ENCODE results near the gene RNU6-9. TPM values are rescaled to one million over a fixed set of nuclear protein-coding genes. Genes with fewer than 3 reads are reported as not detected.

The RNU6-9 gene
- total and polyA plus RNA-seq, 12 donors: not detected

DNA sequence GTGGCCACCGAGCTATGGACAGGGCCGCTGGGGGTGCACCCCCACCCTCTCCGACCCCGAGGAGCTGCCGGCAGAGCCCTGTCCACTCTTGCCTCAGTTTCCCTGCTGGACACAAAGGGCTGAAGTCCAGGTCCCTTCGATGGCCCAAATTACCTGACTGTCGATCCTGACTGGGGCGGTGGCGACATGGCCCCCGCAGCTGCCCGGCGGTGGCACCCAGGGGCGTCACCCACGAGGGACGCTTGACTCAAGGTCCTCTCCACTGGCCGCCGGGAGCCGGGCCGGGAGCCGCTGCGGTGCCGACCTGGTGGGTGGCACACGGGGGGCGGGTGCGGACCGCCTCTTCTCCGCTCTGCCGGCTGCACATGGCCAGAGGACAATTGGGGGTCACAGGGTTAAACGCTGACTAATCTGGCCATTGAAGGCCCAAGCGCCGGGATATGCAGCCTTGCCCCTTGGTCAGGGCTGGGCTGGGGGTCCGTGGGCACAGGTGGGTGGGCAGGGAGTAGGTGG lies 48.9 kb downstream of the RNU6-9 start:
- ATAC-seq (no peak), DNase-seq (no peak)
- H3K36me3 ChIP-seq: peaks cover 0 to 18% (median 0%) of the 10 kb centered on the region in 9 donors
- intact Hi-C loops (cut with DNase I): no loop called here
- TF ChIP-seq, protein P1, sequence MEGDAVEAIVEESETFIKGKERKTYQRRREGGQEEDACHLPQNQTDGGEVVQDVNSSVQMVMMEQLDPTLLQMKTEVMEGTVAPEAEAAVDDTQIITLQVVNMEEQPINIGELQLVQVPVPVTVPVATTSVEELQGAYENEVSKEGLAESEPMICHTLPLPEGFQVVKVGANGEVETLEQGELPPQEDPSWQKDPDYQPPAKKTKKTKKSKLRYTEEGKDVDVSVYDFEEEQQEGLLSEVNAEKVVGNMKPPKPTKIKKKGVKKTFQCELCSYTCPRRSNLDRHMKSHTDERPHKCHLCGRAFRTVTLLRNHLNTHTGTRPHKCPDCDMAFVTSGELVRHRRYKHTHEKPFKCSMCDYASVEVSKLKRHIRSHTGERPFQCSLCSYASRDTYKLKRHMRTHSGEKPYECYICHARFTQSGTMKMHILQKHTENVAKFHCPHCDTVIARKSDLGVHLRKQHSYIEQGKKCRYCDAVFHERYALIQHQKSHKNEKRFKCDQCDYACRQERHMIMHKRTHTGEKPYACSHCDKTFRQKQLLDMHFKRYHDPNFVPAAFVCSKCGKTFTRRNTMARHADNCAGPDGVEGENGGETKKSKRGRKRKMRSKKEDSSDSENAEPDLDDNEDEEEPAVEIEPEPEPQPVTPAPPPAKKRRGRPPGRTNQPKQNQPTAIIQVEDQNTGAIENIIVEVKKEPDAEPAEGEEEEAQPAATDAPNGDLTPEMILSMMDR (IDR thresholded peaks at IDR 0.05): no peak
- H3K4me1 ChIP-seq: peaks cover 0 to 23% (median 4%) of the 10 kb centered on the region in 9 donors
- peaks cover 0 to 4% (median 0%) of the 10 kb centered on the region in 11 donors for H3K9me3 ChIP-seq
- H3K4me3 ChIP-seq: no peak overlapping the region
- H3K27ac ChIP-seq: no peak overlapping the region
- WGBS, 2 donors: 92 to 94% methylated on average over 32 of the region's 32 CpGs
- H3K27me3 ChIP-seq: no peaks in the 10 kb centered on the region

Other genes starting within 250 kb of the RNU6-9 start
- gene RNF126, start 230.3 kb upstream of the RNU6-9 start, total RNA-seq: 10 to 100 TPM; 20.3 to 43.6 (median 22.5) TPM
- gene RNF126, start 230.3 kb upstream of the RNU6-9 start, polyA plus RNA-seq: 10 to 100 TPM; 27.1 to 46.1 TPM
- gene FSTL3, start 217.1 kb upstream of the RNU6-9 start, total RNA-seq: 100 to 1,000 TPM in 3 of 10 donors, 10 to 100 TPM in 7; 33.4 to 153 (median 77.3) TPM
- 100 to 1,000 TPM; 118 to 279 TPM for gene FSTL3, start 217.1 kb upstream of the RNU6-9 start, polyA plus RNA-seq
- gene PRSS57, start 198.0 kb upstream of the RNU6-9 start, total RNA-seq: not detected
- gene PRSS57, start 198.0 kb upstream of the RNU6-9 start, polyA plus RNA-seq: under 1 TPM in 1 of 2 donors, not detected in 1; 0.06 TPM
- gene PALM, start 184.5 kb upstream of the RNU6-9 start, total RNA-seq: 10 to 100 TPM; 12.5 to 33.0 (median 17.7) TPM
- gene PALM, start 184.5 kb upstream of the RNU6-9 start, polyA plus RNA-seq: 10 to 100 TPM; 18.9 to 36.7 TPM
- not detected for gene MISP, start 142.4 kb upstream of the RNU6-9 start, total RNA-seq
- under 1 TPM in 1 of 2 donors, not detected in 1; 0.01 TPM for gene MISP, start 142.4 kb upstream of the RNU6-9 start, polyA plus RNA-seq
- 100 to 1,000 TPM in 1 of 10 donors, 10 to 100 TPM in 9; 46.2 to 106 (median 56.8) TPM for gene PTBP1, start 96.0 kb upstream of the RNU6-9 start, total RNA-seq
- 10 to 100 TPM; 48.2 to 74.3 TPM for gene PTBP1, start 96.0 kb upstream of the RNU6-9 start, polyA plus RNA-seq
- not detected for gene PLPPR3, start 71.5 kb upstream of the RNU6-9 start, total RNA-seq
- gene PLPPR3, start 71.5 kb upstream of the RNU6-9 start, polyA plus RNA-seq: not detected
- gene AZU1, start 65.6 kb upstream of the RNU6-9 start, total RNA-seq: 1 to 10 TPM in 1 of 10 donors, not detected in 9; 1.7 TPM
- under 1 TPM in 1 of 2 donors, not detected in 1; 0.06 TPM for gene AZU1, start 65.6 kb upstream of the RNU6-9 start, polyA plus RNA-seq
- gene PRTN3, start 52.5 kb upstream of the RNU6-9 start, total RNA-seq: not detected
- gene PRTN3, start 52.5 kb upstream of the RNU6-9 start, polyA plus RNA-seq: under 1 TPM in 1 of 2 donors, not detected in 1; 0.12 TPM
- 1 to 10 TPM in 3 of 10 donors, under 1 TPM in 4, not detected in 3; 0.26 to 2.8 (median 0.76) TPM for gene ELANE, start 41.2 kb upstream of the RNU6-9 start, total RNA-seq
- 1 to 10 TPM; 3.0 to 5.4 TPM for gene ELANE, start 41.2 kb upstream of the RNU6-9 start, polyA plus RNA-seq
- 100 to 1,000 TPM in 4 of 10 donors, 10 to 100 TPM in 6; 21.1 to 326 (median 72.5) TPM for gene CFD, start 33.8 kb upstream of the RNU6-9 start, total RNA-seq
- gene CFD, start 33.8 kb upstream of the RNU6-9 start, polyA plus RNA-seq: 100 to 1,000 TPM; 567 to 583 TPM
- 10 to 100 TPM; 17.6 to 37.4 (median 26.2) TPM for gene MED16, start 297 bp upstream of the RNU6-9 start, total RNA-seq
- 10 to 100 TPM; 31.0 to 42.9 TPM for gene MED16, start 297 bp upstream of the RNU6-9 start, polyA plus RNA-seq
- gene R3HDM4, start 19.7 kb downstream of the RNU6-9 start, total RNA-seq: 10 to 100 TPM; 16.3 to 30.6 (median 19.9) TPM
- gene R3HDM4, start 19.7 kb downstream of the RNU6-9 start, polyA plus RNA-seq: 10 to 100 TPM; 34.5 to 49.8 TPM
- gene KISS1R, start 23.8 kb downstream of the RNU6-9 start, total RNA-seq: not detected
- not detected for gene KISS1R, start 23.8 kb downstream of the RNU6-9 start, polyA plus RNA-seq
- gene ARID3A, start 32.6 kb downstream of the RNU6-9 start, total RNA-seq: 10 to 100 TPM in 1 of 10 donors, 1 to 10 TPM in 9; 3.0 to 11.7 (median 5.3) TPM
- 1 to 10 TPM; 3.7 to 4.2 TPM for gene ARID3A, start 32.6 kb downstream of the RNU6-9 start, polyA plus RNA-seq
- 10 to 100 TPM; 17.3 to 25.0 (median 20.3) TPM for gene WDR18, start 90.9 kb downstream of the RNU6-9 start, total RNA-seq
- 10 to 100 TPM; 44.0 to 66.4 TPM for gene WDR18, start 90.9 kb downstream of the RNU6-9 start, polyA plus RNA-seq
- under 1 TPM in 3 of 10 donors, not detected in 7; 0.08 to 0.10 (median 0.09) TPM for gene GRIN3B, start 106.9 kb downstream of the RNU6-9 start, total RNA-seq
- gene GRIN3B, start 106.9 kb downstream of the RNU6-9 start, polyA plus RNA-seq: under 1 TPM in 1 of 2 donors, not detected in 1; 0.01 TPM
- 100 to 1,000 TPM in 8 of 10 donors, 10 to 100 TPM in 2; 94.3 to 141 (median 111) TPM for gene TMEM259, start 127.6 kb downstream of the RNU6-9 start, total RNA-seq
- gene TMEM259, start 127.6 kb downstream of the RNU6-9 start, polyA plus RNA-seq: 100 to 1,000 TPM; 144 to 289 TPM
- not detected for gene RNU6-2, start 128.0 kb downstream of the RNU6-9 start, total RNA-seq
- gene RNU6-2, start 128.0 kb downstream of the RNU6-9 start, polyA plus RNA-seq: not detected
- 100 to 1,000 TPM in 2 of 10 donors, 10 to 100 TPM in 8; 33.0 to 117 (median 63.5) TPM for gene CNN2, start 133.1 kb downstream of the RNU6-9 start, total RNA-seq
- gene CNN2, start 133.1 kb downstream of the RNU6-9 start, polyA plus RNA-seq: 10 to 100 TPM; 49.0 to 61.2 TPM
- 10 to 100 TPM in 1 of 10 donors, 1 to 10 TPM in 9; 4.3 to 18.1 (median 5.6) TPM for gene ABCA7, start 146.6 kb downstream of the RNU6-9 start, total RNA-seq
- gene ABCA7, start 146.6 kb downstream of the RNU6-9 start, polyA plus RNA-seq: 10 to 100 TPM in 1 of 2 donors, 1 to 10 TPM in 1; 2.7 to 23.4 TPM
- gene ARHGAP45, start 173.7 kb downstream of the RNU6-9 start, total RNA-seq: 10 to 100 TPM in 1 of 10 donors, 1 to 10 TPM in 9; 1.9 to 27.4 (median 4.1) TPM
- 1 to 10 TPM; 4.4 to 8.6 TPM for gene ARHGAP45, start 173.7 kb downstream of the RNU6-9 start, polyA plus RNA-seq
- gene POLR2E, start 201.9 kb downstream of the RNU6-9 start, total RNA-seq: 100 to 1,000 TPM; 111 to 215 (median 134) TPM
- 100 to 1,000 TPM; 116 to 212 TPM for gene POLR2E, start 201.9 kb downstream of the RNU6-9 start, polyA plus RNA-seq
- 100 to 1,000 TPM; 244 to 405 (median 299) TPM for gene GPX4, start 210.5 kb downstream of the RNU6-9 start, total RNA-seq
- gene GPX4, start 210.5 kb downstream of the RNU6-9 start, polyA plus RNA-seq: 100 to 1,000 TPM; 461 to 487 TPM

Data from heart right ventricle (tissue), 16 donors.